ENCODE measurements around the gene NBEAL2.

DNA sequence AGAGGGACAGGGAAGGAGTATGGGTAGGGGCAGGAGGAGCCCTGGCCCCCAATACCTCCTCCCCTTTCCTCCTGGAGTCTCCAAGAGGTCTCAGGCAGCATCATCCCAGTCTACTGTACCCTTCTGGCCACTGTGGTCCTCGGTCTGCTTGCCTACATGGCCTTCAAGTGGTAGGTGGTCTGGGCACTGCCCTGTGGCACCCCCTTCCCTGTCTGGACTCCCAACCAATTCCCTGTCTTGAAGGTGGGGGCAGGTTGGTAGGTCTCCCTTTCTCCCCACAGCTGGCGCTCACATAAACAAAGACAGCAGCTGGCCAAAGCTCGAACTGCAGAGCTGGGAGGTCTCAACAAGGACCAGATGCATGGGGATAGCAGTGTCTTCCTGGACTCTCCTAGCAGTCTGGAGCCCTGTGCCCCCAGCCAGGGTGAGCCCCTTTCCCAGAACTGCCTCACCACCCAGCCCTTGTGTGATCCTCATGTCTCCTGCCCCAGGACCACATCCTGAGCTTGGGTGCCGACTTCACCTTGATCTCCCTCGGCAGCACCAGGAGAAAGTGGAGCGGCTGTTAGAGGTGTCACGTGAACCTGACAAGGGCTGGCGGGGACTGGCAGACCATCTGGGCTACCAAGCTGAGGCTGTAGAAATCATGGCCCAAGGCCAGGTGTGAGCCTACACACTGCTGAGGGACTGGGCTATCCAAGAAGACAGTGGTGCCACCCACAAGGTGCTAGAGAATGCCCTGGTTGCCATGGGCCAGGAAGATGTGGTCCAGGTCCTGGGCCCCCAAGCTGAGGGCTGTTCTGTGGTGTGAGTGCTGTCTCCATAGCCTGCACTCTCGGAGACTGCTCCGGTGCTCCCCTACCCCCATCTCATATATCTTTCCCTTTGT, 33.1 kb downstream of the NBEAL2 start:
- TF ChIP-seq POLR2AphosphoS5 (IDR thresholded peaks at IDR 0.05; ENCODE audit: low read depth, low read length) (no peak), POLR2A (IDR thresholded peaks at IDR 0.05; ENCODE audit: low read depth, low read length) (no peak), TAF1 (IDR thresholded peaks at IDR 0.05; ENCODE audit: borderline replicate concordance, low read depth, low read length) (no peak)

Data from GM12892 (cell line).